Endothelial cell of umbilical vein (primary cell): ENCODE measurements around the gene RPIA. TPM values are rescaled to one million over a fixed set of nuclear protein-coding genes. Genes with fewer than 3 reads are reported as not detected.
"Not testable (repeated sequence)": the region's sequence is repeated elsewhere in the genome, so short reads cannot be mapped to it uniquely, and the experiment has no call there.

Experiments
- BruUV-seq: library from RNA; stranded (reverse); fragments of 400-500 nt; replicated peaks from 2 replicates; lab custom pipeline; 2021; lab: Mats Ljungman, UMichigan
- CTCF ChIA-PET: fragments of 300-600, 350-600 bp; sonication (Branson Sonifier 250); formaldehyde crosslinking; loops from one replicate; lab custom pipeline; 2021; ENCODE audit warnings: antibody characterized with exemption, inconsistent platforms; lab: Charles Lee
- POLR2A ChIA-PET: fragments of 300-600, 350-600 bp; sonication (Branson Sonifier 250); formaldehyde crosslinking; loops from one replicate; lab custom pipeline; 2021; ENCODE audit warnings: antibody characterized with exemption, inconsistent platforms; lab: Charles Lee
- DNase-seq: peaks from one replicate; pipeline ENCODE4 v3.0.0-alpha.2; 2011; ENCODE audit warnings: low read depth, low spot score
- FAIRE-seq: peaks from 2 replicates; lab custom pipeline; 2011; peaks lifted over from hg19 to GRCh38; lab: Jason Lieb, UNC
- H2AFZ ChIP-seq: 2 replicates; pipeline ENCODE4 v1.6.0; 2012; ENCODE audit warnings: low read depth, low read length, control low read depth, inconsistent platforms
- H3K27ac ChIP-seq: 2 replicates; pipeline ENCODE4 v1.5.1; 2011; ENCODE audit warnings: low read depth, mild to moderate bottlenecking, control low read depth, low read length, moderate library complexity; ENCODE audit not compliant: insufficient read depth
- H3K27me3 ChIP-seq, 2 experiments: 2 replicates each; pipeline versions ENCODE4 v1.6.0 to v1.6.1; 2011; ENCODE audit warnings: low read length in 2 of 2, mixed read lengths in 1 of 2; ENCODE audit not compliant: control insufficient read depth in 2 of 2, insufficient read depth in 2 of 2
- H3K36me3 ChIP-seq, 2 experiments: 2 replicates in 1 of 2; 3 replicates in 1 of 2; pipeline ENCODE4 v1.5.1; 2011; ENCODE audit warnings: low read length in 2 of 2, mild to moderate bottlenecking in 1 of 2, moderate library complexity in 1 of 2; ENCODE audit not compliant: control insufficient read depth in 2 of 2, insufficient read depth in 2 of 2; ENCODE audit errors: extremely low read depth in 1 of 2
- H3K4me1 ChIP-seq: 3 replicates; pipeline ENCODE4 v1.5.1; 2011; ENCODE audit warnings: mild to moderate bottlenecking, low read length; ENCODE audit not compliant: control insufficient read depth, insufficient read depth; ENCODE audit errors: extremely low read depth
- H3K4me2 ChIP-seq: 2 replicates; pipeline ENCODE4 v1.6.1; 2011; ENCODE audit warnings: low read length, control low read depth, mixed read lengths; ENCODE audit not compliant: insufficient read depth
- H3K4me3 ChIP-seq, 3 experiments: fragments of 200-600 bp in 1 of 3; sonication (generic), shearing (Covaris generic) in 1 of 3; replicated peaks in 1 of 3; 2 replicates each; pipeline ENCODE4 v1.5.1; 2011 to 2016; ENCODE audit warnings: control low read depth in 3 of 3, low read length in 3 of 3, mild to moderate bottlenecking in 2 of 3, inconsistent platforms in 1 of 3, low read depth in 1 of 3, moderate library complexity in 1 of 3; ENCODE audit not compliant: insufficient read depth in 1 of 3
- H3K79me2 ChIP-seq: 2 replicates; pipeline ENCODE4 v1.6.0; 2012; ENCODE audit warnings: low read length, inconsistent platforms; ENCODE audit not compliant: control insufficient read depth, insufficient read depth
- H3K9ac ChIP-seq: replicated peaks from 2 replicates; pipeline ENCODE3; 2011; ENCODE audit warnings: low read length, control low read depth; ENCODE audit not compliant: insufficient read depth; ENCODE audit errors: extremely low read depth
- H3K9me1 ChIP-seq: replicated peaks from 3 replicates; pipeline ENCODE4 v1.6.0; 2011; ENCODE audit warnings: mild to moderate bottlenecking, low read length; ENCODE audit not compliant: control insufficient read depth, insufficient read depth; ENCODE audit errors: extremely low read depth
- H3K9me3 ChIP-seq: replicated peaks from 2 replicates; pipeline ENCODE4 v1.5.1; 2012; ENCODE audit warnings: low read length, inconsistent platforms; ENCODE audit not compliant: control insufficient read depth, insufficient read depth
- H4K20me1 ChIP-seq: replicated peaks from 2 replicates; pipeline ENCODE3; 2011; ENCODE audit warnings: mild to moderate bottlenecking, low read length; ENCODE audit not compliant: control insufficient read depth, insufficient read depth; ENCODE audit errors: extremely low read depth
- dilution Hi-C: fragments of 300-500 bp; cut with MboI; formaldehyde crosslinking; loops from one replicate; pipeline ENCODE4 v1.15.0; 2019; ENCODE audit warnings: low sequenced_read_pairs; ENCODE audit not compliant: extremely low pct_ligation_motif_present
- intact Hi-C: fragments of 100-400 bp; cut with micrococcal nuclease; formaldehyde crosslinking; loops from one replicate; pipeline ENCODE4 v1.10.0; 2022
- polyA plus RNA-seq, 4 experiments: library from polyadenylated mRNA; depleted of rRNA in 3 of 4; stranded (reverse) in 3 of 4; unstranded in 1 of 4; fragments of >200 nt; gene quantifications; 2 replicates each; pipeline versions ENCODE4 v1.2.1 to v1.2.3, GENCODE V29; 2011 to 2012; ENCODE audit warnings: missing spikeins in 1 of 4
- total RNA-seq: library from RNA; stranded (reverse); gene quantifications from 2 replicates; pipeline ENCODE4 v1.2.3, GENCODE V29; 2021

Gene RPIA
- total and polyA plus RNA-seq, 2 donors (not counting 3 experiments of a cell fraction or from before 2014, with no cell fraction given), result 15.7 to 30.3 TPM

DNA sequence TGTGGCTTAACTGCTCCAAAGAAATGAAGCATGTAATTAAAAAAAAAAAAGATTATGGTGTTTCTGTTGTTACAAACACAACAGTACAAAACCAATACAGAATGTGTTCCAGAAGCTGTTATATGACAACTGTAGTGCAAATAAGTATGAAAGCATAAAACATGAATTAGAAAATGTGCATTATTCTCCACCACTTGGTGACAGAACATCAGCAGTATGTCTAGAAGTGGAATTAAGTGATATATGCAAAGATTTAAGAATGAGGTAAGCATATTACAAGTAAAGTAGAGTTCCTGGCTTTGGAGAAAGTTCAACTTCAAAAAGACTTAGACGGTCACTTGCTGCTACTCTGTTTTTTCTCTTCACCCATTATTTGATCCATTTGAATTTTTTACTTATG is 105.0 kb downstream of the RPIA start:
- H3K4me2 ChIP-seq, H3K27ac ChIP-seq, H3K9me3 ChIP-seq, DNase-seq, FAIRE-seq, H3K9ac ChIP-seq, H3K79me2 ChIP-seq, H4K20me1 ChIP-seq, H3K36me3 ChIP-seq, H2AFZ ChIP-seq, H3K27me3 ChIP-seq, POLR2A ChIA-PET, dilution Hi-C loops, BruUV-seq, H3K4me1 ChIP-seq, intact Hi-C loops, H3K9me1 ChIP-seq, H3K4me3 ChIP-seq: not testable (repeated sequence)
- CTCF ChIA-PET, result interaction anchor here (0.6 to 0.9 kb wide), 2 partner anchors 17 to 35 kb away, joined by 3 read pairs; no protein-coding TSS in a partner anchor

- H3K9ac ChIP-seq, POLR2A ChIA-PET, H3K4me3 ChIP-seq, H3K79me2 ChIP-seq, CTCF ChIA-PET, H2AFZ ChIP-seq, intact Hi-C loops, H3K27me3 ChIP-seq, H3K9me3 ChIP-seq, BruUV-seq, H3K4me1 ChIP-seq, FAIRE-seq, H3K27ac ChIP-seq, H3K9me1 ChIP-seq, H4K20me1 ChIP-seq, dilution Hi-C loops, DNase-seq, H3K36me3 ChIP-seq, H3K4me2 ChIP-seq: not testable (repeated sequence)
These were observed 105.7 kb downstream of the RPIA start for GRCh38 chr2:88797164-88797563.

Other genes starting within 250 kb of the RPIA start
- not detected in 2 replicates for gene FOXI3, start 239.0 kb upstream of the RPIA start, total RNA-seq
- gene FOXI3, start 239.0 kb upstream of the RPIA start, polyA plus RNA-seq, result not detected in 2 replicates
- gene EIF2AK3, start 64.2 kb upstream of the RPIA start, total RNA-seq, result 17.3 and 17.5 TPM in 2 replicates
- 3.7 and 5.3 TPM in 2 replicates for gene EIF2AK3, start 64.2 kb upstream of the RPIA start, polyA plus RNA-seq